Measurements from ENCODE around the gene TFCP2L1. TPM values are rescaled to one million over a fixed set of nuclear protein-coding genes. Genes with fewer than 3 reads are reported as not detected.

TFCP2L1 gene
- total RNA-seq, 1 donor from 2014 or later: not detected

DNA sequence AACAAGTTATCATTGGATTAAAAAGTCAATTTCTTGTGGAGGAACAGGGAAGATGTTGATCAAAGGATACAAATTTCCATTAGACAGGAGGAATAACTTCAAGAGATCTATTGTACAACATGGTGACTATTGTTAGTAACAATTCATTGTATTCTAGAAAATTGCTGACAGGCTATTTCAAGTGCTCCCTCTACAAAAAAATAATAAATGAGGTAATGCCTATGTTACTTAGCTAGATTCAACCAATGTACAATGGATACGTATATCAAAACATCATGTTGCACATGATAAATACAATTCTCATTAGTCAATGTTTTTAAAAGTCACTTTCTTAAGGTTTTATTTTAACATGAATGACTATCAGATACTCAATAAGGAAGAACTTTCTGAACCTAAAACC lies 33.5 kb downstream of the TFCP2L1 start:
- Mint-ChIP-seq H3K36me3 (ENCODE audit: unreplicated experiment) (no peaks in the 10 kb centered on the region), H3K9me3 (ENCODE audit: unreplicated experiment) (no peaks in the 10 kb centered on the region), H3K27me3 (ENCODE audit: unreplicated experiment) (peaks cover 14% of the 10 kb centered on the region), H3K4me1 (ENCODE audit: unreplicated experiment) (no peaks in the 10 kb centered on the region), H3K4me3 (ENCODE audit: unreplicated experiment) (no peak overlapping the region), H3K27ac (ENCODE audit: unreplicated experiment) (no peak overlapping the region)
- no peak for DNase-seq (ENCODE audit: extremely low spot score, unreplicated experiment)
- no peak for TF ChIP-seq CTCF (IDR thresholded peaks at IDR 0.05)

DNA sequence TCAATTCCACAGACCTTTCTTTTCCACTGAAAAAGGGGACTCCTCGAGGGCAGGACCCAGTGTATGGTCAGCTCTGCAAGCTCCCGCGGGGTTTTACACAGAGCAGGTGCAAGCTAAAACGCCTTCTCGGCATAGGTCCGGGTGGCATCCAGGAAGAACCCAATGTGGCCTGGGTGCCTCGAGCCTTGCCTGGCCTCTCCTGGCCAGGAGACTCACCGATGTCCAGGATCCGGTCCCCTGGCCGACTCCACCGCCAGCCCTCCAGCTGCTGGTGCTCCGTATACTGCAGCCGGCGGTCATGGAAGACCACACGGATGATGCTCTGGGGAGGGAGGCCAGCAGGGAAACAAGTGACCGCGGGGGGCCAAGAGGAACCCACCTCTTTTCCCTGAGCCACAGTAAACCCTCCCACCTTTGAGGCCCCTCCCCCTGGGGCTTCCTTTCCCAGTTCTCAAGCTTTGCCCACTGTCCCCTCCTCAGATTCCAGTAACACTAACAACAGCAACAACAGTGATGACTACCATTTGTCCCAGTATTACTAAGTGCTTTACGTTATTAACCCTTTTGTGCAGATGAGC lies 36.1 kb downstream of the TFCP2L1 start:
- H3K27me3 Mint-ChIP-seq (ENCODE audit: unreplicated experiment): peaks cover 14% of the 10 kb centered on the region
- H3K4me1 Mint-ChIP-seq (ENCODE audit: unreplicated experiment): no peaks in the 10 kb centered on the region
- H3K4me3 Mint-ChIP-seq (ENCODE audit: unreplicated experiment): no peak overlapping the region
- H3K9me3 Mint-ChIP-seq (ENCODE audit: unreplicated experiment): no peaks in the 10 kb centered on the region
- TF ChIP-seq CTCF (IDR thresholded peaks at IDR 0.05): no peak
- no peak for DNase-seq (ENCODE audit: extremely low spot score, unreplicated experiment)
- no peak overlapping the region for H3K27ac Mint-ChIP-seq (ENCODE audit: unreplicated experiment)
- no peaks in the 10 kb centered on the region for H3K36me3 Mint-ChIP-seq (ENCODE audit: unreplicated experiment)

DNA sequence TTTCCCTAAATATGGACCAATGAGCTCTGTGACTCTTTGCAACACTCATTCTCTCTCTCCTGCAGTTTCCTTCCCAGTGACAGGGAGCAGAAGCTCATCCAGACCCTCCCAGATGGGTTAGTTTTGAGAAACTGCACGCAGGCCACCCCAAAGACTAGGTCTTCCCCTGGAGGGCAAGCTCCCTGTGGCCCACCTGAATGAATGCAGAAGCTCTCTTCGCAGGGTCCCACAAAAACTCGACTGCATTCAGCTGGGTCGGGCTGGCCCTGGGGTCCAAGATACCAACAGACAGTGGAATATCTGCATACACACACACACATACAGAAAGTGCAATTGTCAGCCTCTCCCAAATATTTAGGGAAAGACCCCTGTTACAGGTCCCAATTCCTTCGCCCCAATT lies 37.0 kb downstream of the TFCP2L1 start:
- H3K36me3 Mint-ChIP-seq (ENCODE audit: unreplicated experiment): no peaks in the 10 kb centered on the region
- peaks cover 19% of the 10 kb centered on the region for H3K27me3 Mint-ChIP-seq (ENCODE audit: unreplicated experiment)
- no peak for TF ChIP-seq CTCF (IDR thresholded peaks at IDR 0.05)
- no peak overlapping the region for H3K4me3 Mint-ChIP-seq (ENCODE audit: unreplicated experiment)
- H3K4me1 Mint-ChIP-seq (ENCODE audit: unreplicated experiment): no peaks in the 10 kb centered on the region
- H3K27ac Mint-ChIP-seq (ENCODE audit: unreplicated experiment): no peak overlapping the region
- no peaks in the 10 kb centered on the region for H3K9me3 Mint-ChIP-seq (ENCODE audit: unreplicated experiment)
- no peak for DNase-seq (ENCODE audit: extremely low spot score, unreplicated experiment)

DNA sequence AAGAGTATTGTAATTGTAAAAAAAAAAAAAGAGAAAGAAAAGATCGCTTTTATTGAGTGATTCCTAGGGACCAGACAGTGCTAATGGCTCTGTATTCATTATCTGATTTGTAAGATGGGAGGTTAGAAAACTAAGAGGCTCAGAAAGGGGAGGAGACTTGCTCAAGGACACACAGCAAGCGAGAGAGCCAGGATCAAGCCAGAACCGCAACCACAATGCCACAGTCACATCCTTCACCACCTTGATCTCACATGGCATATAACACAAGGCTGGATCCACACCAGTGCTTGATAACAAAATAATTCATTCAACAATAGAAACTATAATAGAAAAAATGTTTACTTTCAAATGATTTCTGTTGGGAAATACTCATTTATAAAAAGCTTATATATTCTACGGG lies 37.5 kb downstream of the TFCP2L1 start:
- TF ChIP-seq CTCF (IDR thresholded peaks at IDR 0.05): no peak
- H3K4me1 Mint-ChIP-seq (ENCODE audit: unreplicated experiment): no peaks in the 10 kb centered on the region
- H3K4me3 Mint-ChIP-seq (ENCODE audit: unreplicated experiment): no peak overlapping the region
- no peak for DNase-seq (ENCODE audit: extremely low spot score, unreplicated experiment)
- no peak overlapping the region for H3K27ac Mint-ChIP-seq (ENCODE audit: unreplicated experiment)
- no peaks in the 10 kb centered on the region for H3K36me3 Mint-ChIP-seq (ENCODE audit: unreplicated experiment)
- peaks cover 18% of the 10 kb centered on the region for H3K27me3 Mint-ChIP-seq (ENCODE audit: unreplicated experiment)
- H3K9me3 Mint-ChIP-seq (ENCODE audit: unreplicated experiment): no peaks in the 10 kb centered on the region

- no peak overlapping the region for H3K4me3 Mint-ChIP-seq (ENCODE audit: unreplicated experiment)
- H3K4me1 Mint-ChIP-seq (ENCODE audit: unreplicated experiment): no peaks in the 10 kb centered on the region
- no peaks in the 10 kb centered on the region for H3K36me3 Mint-ChIP-seq (ENCODE audit: unreplicated experiment)
- no peaks in the 10 kb centered on the region for H3K9me3 Mint-ChIP-seq (ENCODE audit: unreplicated experiment)
- no peak for DNase-seq (ENCODE audit: extremely low spot score, unreplicated experiment)
- peaks cover 17% of the 10 kb centered on the region for H3K27me3 Mint-ChIP-seq (ENCODE audit: unreplicated experiment)
- no peak for TF ChIP-seq CTCF (IDR thresholded peaks at IDR 0.05)
- no peak overlapping the region for H3K27ac Mint-ChIP-seq (ENCODE audit: unreplicated experiment)
These were observed 38.2 kb downstream of the TFCP2L1 start for GRCh38 chr2:121246704-121247255.
